ENCODE data around the gene GOSR2. TPM values are rescaled to one million over a fixed set of nuclear protein-coding genes. Genes with fewer than 3 reads are reported as not detected.

The GOSR2 gene
- total RNA-seq, 1 experiment from 2014 or later = 53.5 TPM

DNA sequence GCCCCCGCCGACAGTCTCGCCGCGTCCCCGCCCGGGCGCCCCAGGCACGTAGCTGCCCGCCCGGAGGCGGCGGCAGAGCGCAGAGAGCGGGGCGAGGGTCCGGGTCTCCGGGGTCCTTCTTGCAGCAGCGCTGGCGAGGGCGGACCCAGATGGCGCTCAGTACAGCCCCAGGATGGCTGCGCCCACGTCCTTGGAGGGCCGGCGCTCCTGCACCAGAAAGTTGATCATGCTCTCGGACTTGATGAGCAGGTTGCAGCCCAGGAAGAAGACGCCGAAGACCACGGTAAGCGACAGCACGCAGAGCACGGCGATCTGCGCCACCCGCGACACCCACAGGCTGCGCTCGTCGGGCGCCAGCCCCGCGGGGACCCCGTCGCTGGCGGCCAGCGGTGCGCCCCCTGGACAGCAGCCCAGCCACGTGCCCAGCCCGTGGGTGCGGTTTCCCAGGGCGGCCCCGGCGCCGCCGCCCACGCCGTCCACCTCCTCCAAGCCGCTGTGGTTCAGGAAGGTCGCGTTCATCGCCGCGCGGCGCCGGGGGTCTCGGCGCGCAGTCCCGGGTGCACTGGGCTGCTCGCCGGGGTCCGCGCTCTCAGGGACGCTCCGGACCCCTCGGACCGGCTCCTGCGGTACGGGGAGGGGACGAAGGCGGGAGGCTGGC lies 55.7 kb downstream of the GOSR2 start:
- Histone ChIP-seq H3K4ac (ENCODE audit: low read depth, low read length) (no peak overlapping the region), H3K9me3 (ENCODE audit: control insufficient read depth, low read depth, low read length) (no peaks in the 10 kb centered on the region), H3K27me3 (ENCODE audit: insufficient read depth, low read length) (peaks cover 5% of the 10 kb centered on the region; the same call in 1 of the 2 replicates), H3K18ac (ENCODE audit: insufficient read length, low read depth, low read length) (no peak overlapping the region), H3K23ac (ENCODE audit: insufficient read length, low read depth, low read length) (no peak overlapping the region), H3K27ac (ENCODE audit: insufficient read length, low read depth, low read length) (no peak overlapping the region), H2BK12ac (ENCODE audit: insufficient read length, low read depth, low read length) (no peak overlapping the region), H3K79me2 (ENCODE audit: insufficient read depth, low read length) (no peaks in the 10 kb centered on the region), H4K91ac (ENCODE audit: insufficient read length, low read depth, low read length) (no peak overlapping the region), H3K23me2 (ENCODE audit: insufficient read length, low read depth, low read length, poor library complexity, severe bottlenecking) (peaks cover 16% of the 10 kb centered on the region), H2BK20ac (ENCODE audit: low read depth, low read length, poor library complexity, severe bottlenecking) (no peak overlapping the region), H3K14ac (ENCODE audit: insufficient read depth, low read length) (no peak overlapping the region), H2BK5ac (ENCODE audit: insufficient read length, low read length) (no peak overlapping the region), H3K79me1 (ENCODE audit: insufficient read depth, low read depth, low read length, poor library complexity, severe bottlenecking) (no peaks in the 10 kb centered on the region), H3K9ac (ENCODE audit: extremely low read depth, insufficient read length, low read length) (no peak overlapping the region), H2BK15ac (ENCODE audit: low read depth, low read length) (no peak overlapping the region), H4K20me1 (ENCODE audit: control insufficient read depth, insufficient read depth, insufficient read length) (no peaks in the 10 kb centered on the region), H4K5ac (ENCODE audit: insufficient read length, low read depth, low read length) (no peak overlapping the region), H3K56ac (ENCODE audit: insufficient read length, low read depth, low read length) (no peak overlapping the region), H2BK120ac (ENCODE audit: low read depth, low read length, poor library complexity, severe bottlenecking) (no peak overlapping the region), H3T11ph (ENCODE audit: low read length) (no peak overlapping the region), H3K4me2 (ENCODE audit: insufficient read depth, insufficient read length, low read length) (peak overlapping the region; percentile 72), H3K4me1 (ENCODE audit: insufficient read depth, low read length) (no peaks in the 10 kb centered on the region; the same call in 1 of the 2 replicates), H2AK5ac (ENCODE audit: insufficient read length, low read length) (no peak overlapping the region), H4K8ac (replicated peaks; ENCODE audit: insufficient read length, low read depth, low read length) (no peak overlapping the region), H2AFZ (ENCODE audit: low read length) (no peak overlapping the region)
- H3K4me1 Mint-ChIP-seq = peaks cover 29 to 45% of the 10 kb centered on the region in 2 experiments
- peak; percentile 63 for DNase-seq
- H3K27ac Mint-ChIP-seq = no peak overlapping the region
- peak overlapping the region; percentile 72 to 93 for H3K4me3 Mint-ChIP-seq
- TF ChIP-seq, protein P1, sequence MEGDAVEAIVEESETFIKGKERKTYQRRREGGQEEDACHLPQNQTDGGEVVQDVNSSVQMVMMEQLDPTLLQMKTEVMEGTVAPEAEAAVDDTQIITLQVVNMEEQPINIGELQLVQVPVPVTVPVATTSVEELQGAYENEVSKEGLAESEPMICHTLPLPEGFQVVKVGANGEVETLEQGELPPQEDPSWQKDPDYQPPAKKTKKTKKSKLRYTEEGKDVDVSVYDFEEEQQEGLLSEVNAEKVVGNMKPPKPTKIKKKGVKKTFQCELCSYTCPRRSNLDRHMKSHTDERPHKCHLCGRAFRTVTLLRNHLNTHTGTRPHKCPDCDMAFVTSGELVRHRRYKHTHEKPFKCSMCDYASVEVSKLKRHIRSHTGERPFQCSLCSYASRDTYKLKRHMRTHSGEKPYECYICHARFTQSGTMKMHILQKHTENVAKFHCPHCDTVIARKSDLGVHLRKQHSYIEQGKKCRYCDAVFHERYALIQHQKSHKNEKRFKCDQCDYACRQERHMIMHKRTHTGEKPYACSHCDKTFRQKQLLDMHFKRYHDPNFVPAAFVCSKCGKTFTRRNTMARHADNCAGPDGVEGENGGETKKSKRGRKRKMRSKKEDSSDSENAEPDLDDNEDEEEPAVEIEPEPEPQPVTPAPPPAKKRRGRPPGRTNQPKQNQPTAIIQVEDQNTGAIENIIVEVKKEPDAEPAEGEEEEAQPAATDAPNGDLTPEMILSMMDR (conservative IDR thresholded peaks at IDR 0.05) = no peak
- no CpG with 5 or more reads among the region's 83 CpGs for WGBS (ENCODE audit: extremely low coverage, insufficient read length, low lambda C conversion rate)
- peaks cover 60% of the 10 kb centered on the region for H3K27me3 Mint-ChIP-seq (ENCODE audit: low read depth)
- peaks cover 3 to 5% of the 10 kb centered on the region in 2 experiments; a peak in 2 of 5 replicates for H3K9me3 Mint-ChIP-seq
- peaks cover 0 to 4% (median 3%) of the 10 kb centered on the region in 3 experiments; a peak in 3 of 7 replicates for H3K36me3 Mint-ChIP-seq (ENCODE audit: insufficient read depth in 1 of 3, low read depth in 3 of 3)

Data from H9 (cell line).